Measurements from ENCODE around the gene GSPT2.

GSPT2 gene

GRCh38 chrX:51737091-51737490 lies 6.2 kb upstream of the GSPT2 start:
- H3K27me3 ChIP-seq: no peaks in the 10 kb centered on the region
- H3K36me3 ChIP-seq: no peaks in the 10 kb centered on the region
- no peak for TF ChIP-seq CTCF (IDR thresholded peaks at IDR 0.05; ENCODE audit: low read depth, low read length)
- H3K9me3 ChIP-seq: no peaks in the 10 kb centered on the region
- no peak overlapping the region for H3K4me3 ChIP-seq (ENCODE audit: low read depth, low read length)
- no peak for DNase-seq
- no peaks in the 10 kb centered on the region for H3K4me1 ChIP-seq

- no peaks in the 10 kb centered on the region for H3K27me3 ChIP-seq
- no peak for TF ChIP-seq CTCF (IDR thresholded peaks at IDR 0.05; ENCODE audit: low read depth, low read length)
- no peaks in the 10 kb centered on the region for H3K9me3 ChIP-seq
- no peak overlapping the region; the same call in 1 of the 2 replicates for H3K4me3 ChIP-seq (ENCODE audit: low read depth, low read length)
- no peaks in the 10 kb centered on the region for H3K36me3 ChIP-seq
- no peaks in the 10 kb centered on the region for H3K4me1 ChIP-seq
- DNase-seq: no peak
Observed at GRCh38 chrX:51742586-51742985, 656 bp upstream of the GSPT2 start.

- H3K9me3 ChIP-seq: no peaks in the 10 kb centered on the region
- no peaks in the 10 kb centered on the region for H3K27me3 ChIP-seq
- no peaks in the 10 kb centered on the region for H3K36me3 ChIP-seq
- H3K4me1 ChIP-seq: no peaks in the 10 kb centered on the region
- H3K4me3 ChIP-seq (ENCODE audit: low read depth, low read length): no peak overlapping the region
- no peak for DNase-seq
- TF ChIP-seq CTCF (IDR thresholded peaks at IDR 0.05; ENCODE audit: low read depth, low read length): no peak
Observed at GRCh38 chrX:51747671-51748070, 4.4 kb downstream of the GSPT2 start.

- no peak for DNase-seq
Observed at GRCh38 chrX:51759055-51759839, 16.0 kb downstream of the GSPT2 start.

GRCh38 chrX:51760657-51761056 lies 17.4 kb downstream of the GSPT2 start:
- H3K4me1 ChIP-seq: no peaks in the 10 kb centered on the region
- H3K4me3 ChIP-seq (ENCODE audit: low read depth, low read length): no peak overlapping the region
- no peaks in the 10 kb centered on the region for H3K36me3 ChIP-seq
- no peak for DNase-seq
- H3K9me3 ChIP-seq: no peaks in the 10 kb centered on the region
- TF ChIP-seq CTCF (IDR thresholded peaks at IDR 0.05; ENCODE audit: low read depth, low read length): no peak
- no peaks in the 10 kb centered on the region for H3K27me3 ChIP-seq

More at GRCh38 chrX:51759055-51759839, 16.0 kb downstream of the GSPT2 start:
- Histone ChIP-seq H3K9me3 (no peaks in the 10 kb centered on the region), H3K4me3 (ENCODE audit: low read depth, low read length) (no peak overlapping the region), H3K4me1 (no peaks in the 10 kb centered on the region), H3K36me3 (no peaks in the 10 kb centered on the region), H3K27me3 (no peaks in the 10 kb centered on the region)
- TF ChIP-seq CTCF (IDR thresholded peaks at IDR 0.05; ENCODE audit: low read depth, low read length): no peak

- DNase-seq: no peak
- Histone ChIP-seq H3K4me3 (ENCODE audit: low read depth, low read length) (no peak overlapping the region), H3K36me3 (no peaks in the 10 kb centered on the region), H3K4me1 (no peaks in the 10 kb centered on the region), H3K27me3 (no peaks in the 10 kb centered on the region), H3K9me3 (no peaks in the 10 kb centered on the region)
- no peak for TF ChIP-seq CTCF (IDR thresholded peaks at IDR 0.05; ENCODE audit: low read depth, low read length)
Observed at GRCh38 chrX:51766546-51766945, 23.3 kb downstream of the GSPT2 start.

Data from BE2C (cell line).